Astrocyte (in vitro differentiated cells and primary cell): ENCODE results near the gene BZW1.

Experiments used
- CTCF ChIP-seq: IDR thresholded peaks from 2 replicates; pipeline ENCODE4 v1.5.1; 2011; ENCODE audit warnings: low read depth, mild to moderate bottlenecking, inconsistent platforms, low read length, moderate library complexity; ENCODE audit not compliant: insufficient read depth
- EZH2 ChIP-seq: IDR thresholded peaks from 2 replicates; pipeline ENCODE4 v1.6.1; 2012; ENCODE audit warnings: mild to moderate bottlenecking, low read length, inconsistent platforms; ENCODE audit not compliant: insufficient read depth

- no peak for TF ChIP-seq CTCF
- no peak for TF ChIP-seq EZH2
Measured at GRCh38 chr2:200861617-200862155, 50.0 kb downstream of the BZW1 start.
